ENCODE measurements around the gene SERP2. TPM values are rescaled to one million over a fixed set of nuclear protein-coding genes. Genes with fewer than 3 reads are reported as not detected.

SERP2 gene
- total and polyA plus RNA-seq, 8 donors = 1.2 to 13.8 (median 1.9) TPM

DNA sequence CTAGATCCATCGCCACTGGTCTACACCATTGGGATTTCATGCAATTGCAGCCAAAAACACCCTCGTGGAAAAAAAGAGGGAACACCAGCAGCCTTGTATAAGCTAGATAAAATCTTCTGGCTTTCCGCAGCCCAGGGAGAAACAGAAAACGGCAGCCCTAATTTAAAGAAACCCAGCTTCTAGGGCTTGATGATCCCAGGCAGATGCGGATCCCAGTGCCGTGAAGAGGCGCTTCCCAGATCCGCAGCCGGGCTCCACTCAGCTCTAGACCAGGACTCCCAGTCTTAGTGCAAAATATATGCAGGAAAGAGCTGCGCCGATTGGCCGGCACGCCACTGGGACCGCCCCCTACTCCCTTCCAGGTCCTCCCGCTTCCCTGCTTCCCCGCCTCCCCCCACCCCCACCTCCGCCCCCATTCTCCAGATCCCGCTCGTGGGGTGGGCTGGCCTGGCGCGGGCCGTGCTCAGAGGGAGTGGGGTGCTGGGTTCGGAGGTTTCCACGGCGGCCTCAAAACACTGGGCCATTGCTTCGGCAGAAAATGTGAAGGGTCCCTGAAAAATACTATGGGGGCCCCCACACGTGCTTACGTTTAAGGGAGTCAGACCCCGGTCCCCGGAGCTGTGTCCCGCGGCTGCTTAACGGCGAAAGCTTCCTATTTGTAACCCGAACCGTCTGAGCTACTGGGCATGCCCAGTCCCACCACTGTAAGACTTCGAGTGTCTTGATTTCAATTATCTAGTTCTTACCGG, 63.1 kb downstream of the SERP2 start:
- H3K9me3 ChIP-seq = no peaks in the 10 kb centered on the region
- peaks cover 0 to 7% (median 0%) of the 10 kb centered on the region in 3 donors for H3K36me3 ChIP-seq
- peaks cover 10 to 24% (median 11%) of the 10 kb centered on the region in 3 donors for H3K4me1 ChIP-seq
- 0 to 1% methylated on average over 35 to 38 of the region's 38 CpGs for WGBS, 2 donors
- TF ChIP-seq CTCF (IDR thresholded peaks at IDR 0.05) = no peak
- DNase-seq = peak; percentile 88 to 97 (median 93)
- H3K4me3 ChIP-seq = peak overlapping the region; percentile 45 to 77 (median 50)
- peak; percentile 81 to 89 (median 84) for ATAC-seq
- H3K27ac ChIP-seq = peak overlapping the region; percentile 46 to 99 (median 92)
- intact Hi-C loops (cut with DNase I) = loop anchor here in 2 of 3 donors (5.0 to 10.0 kb wide), 2 partner anchors 242 to 389 kb away; no protein-coding TSS in a partner anchor
- FAIRE-seq = no peak
- no peaks in the 10 kb centered on the region for H3K27me3 ChIP-seq

GRCh38 chr13:44437356-44438233, 64.0 kb downstream of the SERP2 start:
- peak; percentile 97 for FAIRE-seq
- TF ChIP-seq CTCF (IDR thresholded peaks at IDR 0.05) = peak in 3 of 4 donors; percentile 22 to 44 (median 27)
- no peak for DNase-seq
- Histone ChIP-seq H3K4me1 (peaks cover 10 to 24% (median 11%) of the 10 kb centered on the region in 3 donors), H3K9me3 (no peaks in the 10 kb centered on the region), H3K27ac (peak overlapping the region; percentile 46 to 99 (median 92)), H3K27me3 (no peaks in the 10 kb centered on the region), H3K4me3 (peak overlapping the region; percentile 45 to 77 (median 50)), H3K36me3 (peaks cover 0 to 7% (median 0%) of the 10 kb centered on the region in 3 donors)
- ATAC-seq = peak in 2 of 4 donors; percentile 15 to 25
- WGBS, 2 donors = 1 to 3% methylated on average over 5 of the region's 5 CpGs
- intact Hi-C loops (cut with DNase I) = loop anchor here in 2 of 3 donors (5.0 to 10.0 kb wide), 2 partner anchors 243 to 390 kb away; no protein-coding TSS in a partner anchor

DNA sequence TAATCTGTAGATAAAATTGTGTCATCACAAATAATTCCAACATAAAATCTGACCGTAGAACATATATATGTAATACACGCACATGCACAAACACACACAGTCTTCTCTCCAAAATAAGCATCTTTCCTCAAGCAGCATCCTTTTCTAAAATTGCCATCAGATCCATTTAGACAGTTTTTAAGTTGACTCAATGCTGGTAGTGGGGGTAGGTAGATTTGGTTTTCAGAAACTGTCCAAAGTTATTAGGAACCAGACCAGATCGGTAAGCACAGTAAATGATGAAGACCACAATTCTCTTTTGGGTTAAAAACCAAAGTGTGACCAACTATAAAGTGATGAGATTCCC, 64.6 kb downstream of the SERP2 start:
- FAIRE-seq = no peak
- 5% methylated on average over 3 of the region's 3 CpGs for WGBS, 2 donors

DNA sequence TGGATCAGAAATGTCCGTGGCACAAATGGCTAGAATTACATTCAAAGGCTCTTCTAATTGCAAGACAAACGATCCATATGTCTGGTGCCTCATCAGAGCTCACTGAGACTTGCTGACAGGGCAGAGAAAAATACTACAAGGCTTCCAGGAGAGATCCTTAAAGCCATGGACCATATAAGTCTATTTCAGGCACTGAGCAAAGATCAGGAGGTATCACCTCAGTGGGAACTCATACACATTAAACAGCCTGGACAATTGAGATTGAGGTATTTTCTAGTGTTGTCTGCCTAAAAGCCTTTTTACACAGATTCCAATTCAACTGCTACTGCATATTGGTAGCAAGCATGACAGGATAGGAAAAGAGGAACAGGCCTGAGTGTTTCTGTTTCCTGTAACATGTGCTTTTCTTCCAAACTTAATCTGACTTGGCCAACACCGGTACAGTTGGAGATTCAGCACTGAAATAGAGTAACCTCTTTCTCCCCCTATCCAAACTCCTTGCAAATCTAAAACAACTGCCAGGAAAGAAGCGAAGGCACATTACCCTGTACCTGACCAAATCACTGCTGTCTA, 65.9 kb downstream of the SERP2 start:
- intact Hi-C loops (cut with DNase I) = loop anchor here in 2 of 3 donors (5.0 to 10.0 kb wide), 2 partner anchors 245 to 392 kb away; no protein-coding TSS in a partner anchor
- H3K4me1 ChIP-seq = peaks cover 2 to 10% (median 3%) of the 10 kb centered on the region in 3 donors

More for the DNA sequence above, 64.6 kb downstream of the SERP2 start:
- intact Hi-C loops (cut with DNase I) = loop anchor here in 2 of 3 donors (5.0 to 10.0 kb wide), 2 partner anchors 243 to 391 kb away; no protein-coding TSS in a partner anchor
- Histone ChIP-seq H3K27me3 (no peaks in the 10 kb centered on the region), H3K27ac (no peak overlapping the region), H3K4me3 (no peak overlapping the region), H3K36me3 (peaks cover 0 to 5% (median 0%) of the 10 kb centered on the region in 3 donors), H3K4me1 (peaks cover 10 to 23% (median 11%) of the 10 kb centered on the region in 3 donors), H3K9me3 (no peaks in the 10 kb centered on the region)
- TF ChIP-seq CTCF (IDR thresholded peaks at IDR 0.05) = peak in 1 of 4 donors; percentile 0
- DNase-seq (no peak), ATAC-seq (no peak)

More for the DNA sequence above, 65.9 kb downstream of the SERP2 start:
- no peak for DNase-seq
- 67 to 71% methylated on average over 4 of the region's 4 CpGs for WGBS, 2 donors
- no peak for ATAC-seq
- Histone ChIP-seq H3K4me3 (no peak overlapping the region), H3K27me3 (no peaks in the 10 kb centered on the region), H3K36me3 (no peaks in the 10 kb centered on the region), H3K27ac (no peak overlapping the region), H3K9me3 (no peaks in the 10 kb centered on the region)
- TF ChIP-seq CTCF (IDR thresholded peaks at IDR 0.05) = no peak
- FAIRE-seq = no peak

Data from pancreas (tissue), 10 donors.